Measurements from ENCODE around the gene RALB.
A peak's percentile ranks its signal among the peaks of the same experiment; 100 is the strongest.

Gene RALB

DNA sequence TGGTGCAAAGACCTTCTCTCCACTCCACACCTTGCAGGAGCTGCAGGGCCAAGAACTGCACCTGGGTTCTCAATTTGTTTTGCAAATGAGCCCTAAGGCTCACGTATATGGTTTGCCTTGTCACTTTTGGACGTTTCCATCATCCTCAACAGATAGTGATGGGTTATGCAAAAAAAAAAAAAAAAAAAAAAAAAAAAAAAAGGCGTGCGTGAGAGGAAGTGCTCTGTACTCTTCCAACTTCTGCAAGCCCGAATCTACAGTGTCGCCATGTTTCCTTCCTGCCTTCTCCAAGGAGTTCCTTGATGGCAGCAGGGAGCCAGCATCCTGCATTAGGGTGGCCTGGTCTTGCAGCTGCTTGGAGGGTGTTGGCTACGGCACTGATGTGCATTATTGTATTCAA lies 89.3 kb downstream of the RALB start:
- H3K4me1 ChIP-seq (ENCODE audit: control insufficient read depth in 1 of 2, insufficient read depth in 2 of 2, low read length in 2 of 2) = peaks cover 0 to 34% of the 10 kb centered on the region in 2 donors
- H3K9me3 ChIP-seq (ENCODE audit: control insufficient read depth in 1 of 2, low read length in 2 of 2) = no peaks in the 10 kb centered on the region
- no peak overlapping the region for H3K4me3 ChIP-seq (ENCODE audit: low read depth in 1 of 2, low read length in 2 of 2)
- no peaks in the 10 kb centered on the region for H3K36me3 ChIP-seq (ENCODE audit: control insufficient read depth in 1 of 2, insufficient read depth in 2 of 2, low read length in 2 of 2)
- peaks cover 39% of the 10 kb centered on the region for H3K27me3 ChIP-seq (ENCODE audit: low read depth, low read length)
- no peak overlapping the region for H3K27ac ChIP-seq (ENCODE audit: low read length)

DNA sequence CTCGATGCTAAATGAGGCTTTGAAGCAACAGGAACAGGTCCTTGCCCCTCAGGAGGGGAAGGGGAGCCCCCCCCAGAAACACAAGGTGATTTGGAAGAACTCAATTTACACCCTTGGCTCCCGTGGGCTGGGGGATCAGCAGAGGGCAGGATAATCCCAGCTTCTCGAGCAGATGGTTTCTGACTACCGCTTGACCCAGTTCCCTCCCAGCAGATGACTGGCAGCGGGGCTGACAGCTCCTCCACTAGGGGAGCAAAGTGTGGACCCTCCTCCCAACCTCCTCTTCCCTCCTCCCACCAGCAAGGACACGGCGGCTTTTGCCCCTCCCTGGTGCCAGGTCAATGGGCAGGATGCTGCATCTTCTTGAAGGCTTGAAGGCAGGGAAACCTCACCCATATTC lies 89.8 kb downstream of the RALB start:
- Histone ChIP-seq H3K4me3 (ENCODE audit: low read depth in 1 of 2, low read length in 2 of 2) (no peak overlapping the region), H3K9me3 (ENCODE audit: control insufficient read depth in 1 of 2, low read length in 2 of 2) (no peaks in the 10 kb centered on the region), H3K27ac (ENCODE audit: low read length) (no peak overlapping the region), H3K27me3 (ENCODE audit: low read depth, low read length) (peaks cover 40% of the 10 kb centered on the region), H3K4me1 (ENCODE audit: control insufficient read depth in 1 of 2, insufficient read depth in 2 of 2, low read length in 2 of 2) (peaks cover 0 to 39% of the 10 kb centered on the region in 2 donors), H3K36me3 (ENCODE audit: control insufficient read depth in 1 of 2, insufficient read depth in 2 of 2, low read length in 2 of 2) (no peaks in the 10 kb centered on the region)

DNA sequence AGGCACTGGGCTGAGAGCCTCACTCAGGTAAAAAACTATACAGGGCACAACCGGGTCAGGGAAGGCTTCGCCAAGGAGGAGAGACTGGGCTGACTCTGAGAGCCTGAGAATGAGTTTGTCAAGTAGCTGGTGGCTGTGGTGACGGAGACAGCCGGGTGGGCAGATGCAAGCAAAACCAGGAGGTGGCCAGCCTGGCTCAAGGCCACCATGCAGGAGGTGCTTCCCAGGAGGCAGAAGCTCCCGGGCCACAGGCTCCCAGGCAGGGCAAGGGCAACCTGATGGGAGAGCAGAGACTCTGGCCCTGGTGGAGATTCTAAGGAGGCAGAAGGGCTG lies 90.4 kb downstream of the RALB start:
- Histone ChIP-seq H3K9me3 (ENCODE audit: control insufficient read depth in 1 of 2, low read length in 2 of 2) (no peaks in the 10 kb centered on the region), H3K36me3 (ENCODE audit: control insufficient read depth in 1 of 2, insufficient read depth in 2 of 2, low read length in 2 of 2) (no peaks in the 10 kb centered on the region), H3K27me3 (ENCODE audit: low read depth, low read length) (peaks cover 43% of the 10 kb centered on the region), H3K4me1 (ENCODE audit: control insufficient read depth in 1 of 2, insufficient read depth in 2 of 2, low read length in 2 of 2) (peaks cover 0 to 41% of the 10 kb centered on the region in 2 donors), H3K27ac (ENCODE audit: low read length) (no peak overlapping the region), H3K4me3 (ENCODE audit: low read depth in 1 of 2, low read length in 2 of 2) (peak overlapping the region in 1 of 2 donors; percentile 40)

DNA sequence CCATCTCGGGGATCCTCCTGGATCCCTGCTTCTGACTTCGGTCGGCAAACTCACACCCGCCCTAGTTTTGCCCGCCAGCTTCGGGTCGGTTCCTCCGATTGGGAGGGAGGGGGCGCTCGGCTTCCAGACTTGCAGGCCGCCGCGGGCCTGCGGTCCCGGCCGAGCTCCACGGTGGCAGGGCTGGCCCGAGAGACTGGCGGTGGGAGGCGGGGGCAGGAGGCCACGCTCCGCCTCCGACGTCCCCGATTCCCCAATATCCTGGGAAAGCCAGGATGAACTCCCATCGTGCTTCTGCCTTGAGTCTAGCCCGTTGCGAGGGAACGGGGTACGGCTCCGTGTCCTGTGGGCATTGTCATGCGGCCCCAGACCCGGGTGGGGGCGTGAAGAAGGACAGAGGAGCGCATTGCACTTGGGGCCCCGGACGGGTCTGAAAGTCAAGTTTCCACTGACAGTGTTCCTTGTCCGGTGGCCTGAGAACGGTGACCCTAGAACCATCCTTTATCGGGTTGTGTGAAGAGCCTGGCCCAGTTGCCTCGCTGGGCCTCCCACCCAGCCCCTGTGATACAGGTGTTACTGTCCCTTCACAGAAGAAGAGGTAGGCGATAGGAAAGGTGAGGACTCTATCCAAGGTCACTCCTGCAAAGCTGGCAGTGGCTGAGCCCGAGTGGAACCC lies 90.9 kb downstream of the RALB start:
- no peaks in the 10 kb centered on the region for H3K36me3 ChIP-seq (ENCODE audit: control insufficient read depth in 1 of 2, insufficient read depth in 2 of 2, low read length in 2 of 2)
- peaks cover 0 to 41% of the 10 kb centered on the region in 2 donors for H3K4me1 ChIP-seq (ENCODE audit: control insufficient read depth in 1 of 2, insufficient read depth in 2 of 2, low read length in 2 of 2)
- peak overlapping the region in 1 of 2 donors; percentile 40 for H3K4me3 ChIP-seq (ENCODE audit: low read depth in 1 of 2, low read length in 2 of 2)
- H3K9me3 ChIP-seq (ENCODE audit: control insufficient read depth in 1 of 2, low read length in 2 of 2) = no peaks in the 10 kb centered on the region
- H3K27ac ChIP-seq (ENCODE audit: low read length) = no peak overlapping the region
- peaks cover 43% of the 10 kb centered on the region for H3K27me3 ChIP-seq (ENCODE audit: low read depth, low read length)
